ENCODE results near the gene UGCG. TPM values are rescaled to one million over a fixed set of nuclear protein-coding genes. Genes with fewer than 3 reads are reported as not detected.

UGCG gene
- total and polyA plus RNA-seq, 12 donors, result 11.1 to 42.6 (median 13.6) TPM

DNA sequence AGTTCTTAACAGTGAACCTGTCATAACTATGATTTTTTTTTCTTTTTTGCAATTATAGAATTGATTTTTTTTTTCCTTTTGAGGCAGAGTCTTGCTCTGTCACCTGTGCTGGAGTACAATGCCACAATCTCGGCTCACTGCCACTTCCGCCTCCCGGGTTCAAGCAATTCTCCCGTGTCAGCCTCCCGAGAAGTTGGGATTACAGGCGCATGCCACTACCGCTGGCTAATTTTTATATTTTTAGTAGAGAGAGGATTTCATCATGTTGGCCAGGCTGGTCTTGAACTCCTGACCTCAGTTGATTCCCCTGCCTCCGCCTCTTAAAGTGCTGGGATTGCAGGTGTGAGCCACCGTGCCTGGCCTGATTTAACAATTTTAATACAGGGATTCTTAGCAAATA lies 21.4 kb downstream of the UGCG start:
- Histone ChIP-seq H3K27ac (peak overlapping the region in 6 of 10 donors; percentile 3 to 83 (median 58)), H3K4me1 (peaks cover 0 to 65% (median 21%) of the 10 kb centered on the region in 9 donors), H3K9me3 (no peaks in the 10 kb centered on the region), H3K27me3 (no peaks in the 10 kb centered on the region), H3K36me3 (peaks cover 0 to 91% (median 0%) of the 10 kb centered on the region in 9 donors), H3K4me3 (peak overlapping the region in 1 of 10 donors; percentile 0)
- 68 to 84% methylated on average over 9 of the region's 9 CpGs for WGBS, 2 donors
- ATAC-seq, result peak in 7 of 8 donors; percentile 43 to 74 (median 56)
- TF ChIP-seq, protein P1, sequence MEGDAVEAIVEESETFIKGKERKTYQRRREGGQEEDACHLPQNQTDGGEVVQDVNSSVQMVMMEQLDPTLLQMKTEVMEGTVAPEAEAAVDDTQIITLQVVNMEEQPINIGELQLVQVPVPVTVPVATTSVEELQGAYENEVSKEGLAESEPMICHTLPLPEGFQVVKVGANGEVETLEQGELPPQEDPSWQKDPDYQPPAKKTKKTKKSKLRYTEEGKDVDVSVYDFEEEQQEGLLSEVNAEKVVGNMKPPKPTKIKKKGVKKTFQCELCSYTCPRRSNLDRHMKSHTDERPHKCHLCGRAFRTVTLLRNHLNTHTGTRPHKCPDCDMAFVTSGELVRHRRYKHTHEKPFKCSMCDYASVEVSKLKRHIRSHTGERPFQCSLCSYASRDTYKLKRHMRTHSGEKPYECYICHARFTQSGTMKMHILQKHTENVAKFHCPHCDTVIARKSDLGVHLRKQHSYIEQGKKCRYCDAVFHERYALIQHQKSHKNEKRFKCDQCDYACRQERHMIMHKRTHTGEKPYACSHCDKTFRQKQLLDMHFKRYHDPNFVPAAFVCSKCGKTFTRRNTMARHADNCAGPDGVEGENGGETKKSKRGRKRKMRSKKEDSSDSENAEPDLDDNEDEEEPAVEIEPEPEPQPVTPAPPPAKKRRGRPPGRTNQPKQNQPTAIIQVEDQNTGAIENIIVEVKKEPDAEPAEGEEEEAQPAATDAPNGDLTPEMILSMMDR (IDR thresholded peaks at IDR 0.05), result no peak
- peak in 1 of 2 donors; percentile 15 for DNase-seq
- intact Hi-C loops (cut with DNase I), result no loop called here

DNA sequence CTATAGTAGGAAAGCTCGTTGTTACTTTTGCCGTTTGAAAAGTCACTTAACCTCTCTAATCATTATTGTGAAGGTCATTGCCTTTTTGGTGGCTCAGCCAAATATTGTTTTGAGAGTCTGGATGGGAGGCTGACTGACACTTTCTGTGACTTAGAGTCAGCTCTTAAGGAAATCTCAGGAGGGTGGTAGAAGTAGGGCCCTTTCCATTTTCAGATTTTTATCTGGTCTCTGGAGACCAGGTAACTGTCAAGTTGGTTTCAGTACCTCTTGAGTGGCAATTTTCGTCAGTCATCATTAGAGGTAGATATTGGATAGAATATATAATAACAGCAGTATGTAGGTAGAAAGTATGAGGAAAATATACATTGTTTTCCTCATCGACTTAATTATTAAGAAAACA lies 23.3 kb downstream of the UGCG start:
- no peak overlapping the region for H3K27ac ChIP-seq
- H3K27me3 ChIP-seq, result no peaks in the 10 kb centered on the region
- H3K4me3 ChIP-seq, result no peak overlapping the region
- peaks cover 0 to 97% (median 0%) of the 10 kb centered on the region in 9 donors for H3K36me3 ChIP-seq
- ATAC-seq (no peak), DNase-seq (no peak)
- intact Hi-C loops (cut with DNase I), result no loop called here
- TF ChIP-seq, protein P1 (IDR thresholded peaks at IDR 0.05), result no peak
- 57 to 63% methylated on average over 4 of the region's 4 CpGs for WGBS, 2 donors
- peaks cover 0 to 54% (median 15%) of the 10 kb centered on the region in 9 donors for H3K4me1 ChIP-seq
- H3K9me3 ChIP-seq, result no peaks in the 10 kb centered on the region

DNA sequence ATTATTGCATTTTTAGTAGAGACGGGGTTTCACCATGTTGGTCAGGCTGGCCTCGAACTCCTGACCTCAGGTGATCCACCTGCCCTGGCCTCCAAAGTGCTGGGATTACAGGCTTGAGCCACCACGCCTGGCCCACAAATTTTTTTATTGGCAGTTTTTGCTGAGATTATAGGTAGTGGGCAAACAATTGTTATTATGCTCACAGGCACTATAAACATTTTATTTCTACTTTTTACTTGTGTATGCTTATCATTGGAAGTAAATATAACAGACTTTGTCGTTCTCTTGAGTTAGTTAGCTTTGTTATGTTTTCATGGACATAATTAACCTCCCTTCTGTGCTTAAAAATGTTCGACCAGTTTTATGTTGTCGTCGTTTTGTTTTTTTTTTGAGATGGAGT lies 23.9 kb downstream of the UGCG start:
- Histone ChIP-seq H3K36me3 (peaks cover 0 to 97% (median 0%) of the 10 kb centered on the region in 9 donors), H3K9me3 (no peaks in the 10 kb centered on the region), H3K4me1 (peaks cover 0 to 54% (median 12%) of the 10 kb centered on the region in 9 donors), H3K27me3 (no peaks in the 10 kb centered on the region), H3K4me3 (no peak overlapping the region), H3K27ac (no peak overlapping the region)
- intact Hi-C loops (cut with DNase I), result no loop called here
- 94 to 95% methylated on average over 7 of the region's 7 CpGs for WGBS, 2 donors
- no peak for ATAC-seq
- no peak for DNase-seq
- TF ChIP-seq, protein P1 (IDR thresholded peaks at IDR 0.05), result no peak

DNA sequence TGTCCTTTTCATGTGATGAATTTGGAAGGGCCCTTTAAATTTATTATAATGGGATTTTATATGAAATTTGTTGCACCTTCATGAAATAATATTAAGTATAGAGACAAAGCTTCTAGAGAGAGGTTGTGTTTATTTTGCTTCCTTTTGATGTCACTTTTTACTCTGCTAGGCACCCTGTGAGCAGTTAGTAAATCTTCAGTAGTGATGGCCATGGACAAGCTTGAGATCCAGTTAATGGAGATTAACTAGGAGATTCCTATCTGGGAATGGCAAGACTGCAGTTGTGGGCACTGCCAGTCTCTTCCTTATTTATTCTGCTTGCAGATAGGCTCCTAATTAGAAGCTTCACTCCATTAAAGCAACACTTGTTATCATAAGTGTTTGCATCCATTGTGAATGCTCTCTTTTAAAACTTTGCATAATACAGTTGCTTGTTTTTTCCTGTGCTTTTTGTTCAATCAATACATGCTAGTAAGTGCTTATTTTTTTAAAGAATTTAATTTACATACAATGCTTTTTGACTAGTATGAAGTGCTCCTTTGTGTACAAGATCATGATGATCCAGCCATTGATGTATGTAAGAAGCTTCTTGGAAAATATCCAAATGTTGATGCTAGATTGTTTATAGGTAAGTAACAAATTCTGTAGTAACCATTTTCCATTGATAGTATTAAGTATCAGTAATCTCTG lies 25.9 kb downstream of the UGCG start:
- ATAC-seq (no peak), DNase-seq (no peak)
- peak overlapping the region in 1 of 10 donors; percentile 24 for H3K27ac ChIP-seq
- H3K27me3 ChIP-seq, result no peaks in the 10 kb centered on the region
- TF ChIP-seq, protein P1 (IDR thresholded peaks at IDR 0.05), result no peak
- no peaks in the 10 kb centered on the region for H3K9me3 ChIP-seq
- H3K4me3 ChIP-seq, result no peak overlapping the region
- intact Hi-C loops (cut with DNase I), result no loop called here
- H3K4me1 ChIP-seq, result peaks cover 0 to 56% (median 22%) of the 10 kb centered on the region in 9 donors
- H3K36me3 ChIP-seq, result peaks cover 0 to 97% (median 0%) of the 10 kb centered on the region in 9 donors

Measured in heart right ventricle (tissue), 16 donors.